Effector memory CD4-positive, alpha-beta T cell (primary cell): ENCODE measurements around the gene TBCD.
"Not testable (repeated sequence)": the region's sequence is repeated elsewhere in the genome, so short reads cannot be mapped to it uniquely, and the experiment has no call there.

Experiments used
- DNase-seq, 3 donors: peaks; one replicate each; pipeline ENCODE4 v3.0.0-alpha.2; 2020
- H3K27ac ChIP-seq: 2 replicates; pipeline ENCODE4 v1.7.0; 2013; ENCODE audit warnings: mild to moderate bottlenecking, low read length, moderate library complexity; ENCODE audit not compliant: insufficient read depth, poor library complexity, severe bottlenecking
- H3K27me3 ChIP-seq: replicated peaks from 2 replicates; pipeline ENCODE4 v1.7.0; 2013; ENCODE audit warnings: mild to moderate bottlenecking, low read length; ENCODE audit not compliant: insufficient read depth, control insufficient read depth, poor library complexity, severe bottlenecking
- H3K36me3 ChIP-seq: 2 replicates; pipeline ENCODE4 v1.7.0; 2013; ENCODE audit warnings: mild to moderate bottlenecking, low read length, moderate library complexity; ENCODE audit not compliant: control insufficient read depth, insufficient read depth
- H3K4me1 ChIP-seq: 2 replicates; pipeline ENCODE4 v1.7.0; 2013; ENCODE audit warnings: low read length, mild to moderate bottlenecking; ENCODE audit not compliant: control insufficient read depth, insufficient read depth, poor library complexity, severe bottlenecking
- H3K4me3 ChIP-seq: 2 replicates; pipeline ENCODE4 v1.7.0; 2013; ENCODE audit warnings: low read length, low read depth, mild to moderate bottlenecking; ENCODE audit not compliant: insufficient read depth, poor library complexity, severe bottlenecking
- H3K9me3 ChIP-seq: 2 replicates; pipeline ENCODE4 v1.7.0; 2013; ENCODE audit warnings: mild to moderate bottlenecking, low read length, moderate library complexity; ENCODE audit not compliant: control insufficient read depth

TBCD gene

GRCh38 chr17:82968033-82968841, 216.4 kb downstream of the TBCD start:
- not testable (repeated sequence) for H3K27ac ChIP-seq, DNase-seq, H3K4me3 ChIP-seq, H3K9me3 ChIP-seq, H3K36me3 ChIP-seq, H3K4me1 ChIP-seq, H3K27me3 ChIP-seq

GRCh38 chr17:82970067-82970466, 218.2 kb downstream of the TBCD start:
- no peak for DNase-seq
- no peak overlapping the region for H3K4me3 ChIP-seq
- no peak overlapping the region for H3K27ac ChIP-seq
- no peaks in the 10 kb centered on the region for H3K4me1 ChIP-seq
- no peaks in the 10 kb centered on the region for H3K27me3 ChIP-seq
- H3K36me3 ChIP-seq = no peaks in the 10 kb centered on the region
- no peaks in the 10 kb centered on the region for H3K9me3 ChIP-seq

- no peaks in the 10 kb centered on the region for H3K27me3 ChIP-seq
- no peaks in the 10 kb centered on the region for H3K9me3 ChIP-seq
- H3K4me1 ChIP-seq = no peaks in the 10 kb centered on the region
- no peak overlapping the region for H3K27ac ChIP-seq
- H3K36me3 ChIP-seq = no peaks in the 10 kb centered on the region
- no peak overlapping the region for H3K4me3 ChIP-seq
- no peak for DNase-seq
These were observed 219.1 kb downstream of the TBCD start for GRCh38 chr17:82970818-82971590.

DNA sequence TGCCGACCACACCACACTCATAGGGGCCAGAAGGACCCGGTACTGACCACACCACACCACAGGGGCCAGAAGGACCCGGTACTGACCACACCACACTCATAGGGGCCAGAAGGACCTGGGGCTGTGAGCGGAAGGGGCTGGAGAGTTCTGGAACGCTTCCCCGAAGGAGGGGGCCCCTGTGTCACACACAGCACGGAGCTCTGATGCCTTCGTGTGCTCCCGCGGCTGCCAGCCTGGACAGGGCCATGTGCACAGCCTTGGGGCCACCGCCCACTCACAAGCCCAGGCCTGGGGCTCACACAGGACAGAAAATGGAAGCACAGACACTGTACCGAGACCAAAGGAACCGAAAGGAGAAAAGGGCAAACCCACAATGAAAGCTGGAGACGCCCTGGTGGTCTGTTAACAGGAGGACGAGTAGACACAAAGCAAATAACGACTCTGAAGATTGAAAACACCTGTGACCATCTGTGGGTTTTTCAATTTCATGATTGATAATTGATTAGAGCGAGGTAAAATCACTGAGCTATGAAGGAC, 221.0 kb downstream of the TBCD start:
- Histone ChIP-seq H3K36me3 (no peaks in the 10 kb centered on the region), H3K27me3 (no peaks in the 10 kb centered on the region), H3K27ac (no peak overlapping the region), H3K9me3 (no peaks in the 10 kb centered on the region), H3K4me1 (no peaks in the 10 kb centered on the region), H3K4me3 (no peak overlapping the region)
- DNase-seq = no peak

GRCh38 chr17:82973456-82974135, 221.7 kb downstream of the TBCD start:
- Histone ChIP-seq H3K4me3 (no peak overlapping the region), H3K36me3 (no peaks in the 10 kb centered on the region), H3K27me3 (no peaks in the 10 kb centered on the region), H3K4me1 (peaks cover 6% of the 10 kb centered on the region), H3K27ac (no peak overlapping the region), H3K9me3 (no peaks in the 10 kb centered on the region)
- DNase-seq = no peak

DNA sequence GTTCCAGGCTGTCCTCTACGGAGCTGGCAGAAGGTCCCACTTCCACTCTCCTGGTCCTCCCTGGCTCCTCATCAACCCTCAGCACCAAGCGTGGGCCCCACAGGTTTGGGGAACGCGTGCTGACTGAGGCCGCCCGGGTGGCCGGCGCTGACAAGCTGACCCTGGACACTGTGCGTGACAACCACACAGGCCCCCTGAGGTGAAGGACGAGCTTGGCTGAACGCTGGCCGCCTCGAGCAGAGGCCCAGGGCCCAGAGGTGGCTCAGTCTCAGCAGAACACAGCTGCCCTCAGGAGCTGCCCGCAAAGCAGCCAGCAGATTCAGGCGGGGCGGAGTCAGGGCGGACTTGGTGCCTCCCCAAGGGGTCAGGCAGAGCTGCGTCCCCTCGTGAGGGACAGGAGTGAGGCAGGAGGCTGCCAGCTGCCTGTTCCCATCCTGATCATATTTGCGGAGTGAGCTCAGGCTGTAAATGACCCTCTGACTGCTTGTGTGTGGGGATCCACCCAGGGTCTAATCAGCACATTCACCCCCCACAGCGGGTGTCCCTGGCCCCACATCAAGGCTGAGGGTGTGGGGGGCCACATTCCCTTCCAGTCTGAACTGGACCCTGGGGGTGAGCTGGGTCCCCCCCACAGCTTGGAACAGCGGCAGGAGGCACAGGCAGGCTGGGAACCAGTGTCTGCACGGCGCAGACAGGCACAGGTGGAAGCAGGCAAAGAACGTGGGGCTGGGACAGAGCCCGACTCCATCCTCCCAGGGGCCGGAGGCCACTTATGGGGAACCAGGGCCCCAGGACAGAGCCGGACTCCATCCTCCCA, 222.5 kb downstream of the TBCD start:
- no peak overlapping the region for H3K4me3 ChIP-seq
- no peak for DNase-seq
- no peaks in the 10 kb centered on the region for H3K9me3 ChIP-seq
- H3K27ac ChIP-seq = no peak overlapping the region
- peaks cover 14% of the 10 kb centered on the region for H3K4me1 ChIP-seq
- no peaks in the 10 kb centered on the region for H3K27me3 ChIP-seq
- H3K36me3 ChIP-seq = no peaks in the 10 kb centered on the region

DNA sequence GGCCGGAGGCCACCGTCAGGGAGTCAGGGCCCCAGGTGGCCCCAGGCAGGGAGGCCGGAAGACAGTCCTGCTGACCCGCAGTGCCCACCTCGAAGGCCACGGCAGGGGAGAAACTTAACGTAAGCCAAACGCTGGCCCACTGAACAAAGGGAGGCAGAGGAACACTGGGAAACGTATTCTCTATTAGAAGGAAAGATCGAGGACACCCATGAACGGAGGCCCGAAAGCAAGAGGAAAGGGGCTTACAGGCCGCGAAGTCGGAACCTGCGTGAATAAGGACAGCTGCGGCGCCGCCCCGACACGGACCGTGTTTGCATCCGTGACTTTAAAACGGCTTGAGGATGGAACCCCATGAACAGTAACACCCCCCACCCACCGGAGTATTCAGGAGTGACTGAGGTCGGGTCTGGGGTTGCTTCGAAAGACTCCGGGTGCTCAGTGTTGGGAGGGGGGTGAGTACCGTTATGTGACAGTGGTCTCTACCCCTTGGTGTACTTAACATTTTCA, 225.2 kb downstream of the TBCD start:
- Histone ChIP-seq H3K4me3 (no peak overlapping the region), H3K27me3 (no peaks in the 10 kb centered on the region), H3K9me3 (no peaks in the 10 kb centered on the region), H3K4me1 (peaks cover 18% of the 10 kb centered on the region), H3K36me3 (no peaks in the 10 kb centered on the region), H3K27ac (no peak overlapping the region)
- no peak for DNase-seq

DNA sequence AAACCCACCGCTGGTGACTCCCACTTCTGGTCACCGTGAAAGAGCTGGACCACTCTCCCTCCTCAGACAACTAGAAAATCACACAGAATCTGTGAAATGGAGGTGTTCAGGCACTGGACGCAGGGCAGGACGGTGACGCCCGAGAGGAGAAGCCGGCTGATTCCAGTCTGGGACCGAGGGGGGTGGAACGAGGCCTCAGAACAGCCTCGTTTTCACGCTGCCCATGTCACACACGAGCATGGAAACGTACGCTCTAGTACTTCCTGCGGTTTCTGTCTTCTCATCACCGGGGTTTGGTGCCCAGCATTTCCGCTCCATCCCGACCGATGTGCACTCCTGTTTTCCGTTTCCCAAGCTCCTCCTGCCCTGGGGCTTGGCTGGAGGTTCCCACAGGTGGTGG, 225.7 kb downstream of the TBCD start:
- no peak overlapping the region for H3K27ac ChIP-seq
- peaks cover 18% of the 10 kb centered on the region for H3K4me1 ChIP-seq
- no peak overlapping the region for H3K4me3 ChIP-seq
- no peaks in the 10 kb centered on the region for H3K27me3 ChIP-seq
- H3K9me3 ChIP-seq = no peaks in the 10 kb centered on the region
- no peaks in the 10 kb centered on the region for H3K36me3 ChIP-seq
- no peak for DNase-seq

DNA sequence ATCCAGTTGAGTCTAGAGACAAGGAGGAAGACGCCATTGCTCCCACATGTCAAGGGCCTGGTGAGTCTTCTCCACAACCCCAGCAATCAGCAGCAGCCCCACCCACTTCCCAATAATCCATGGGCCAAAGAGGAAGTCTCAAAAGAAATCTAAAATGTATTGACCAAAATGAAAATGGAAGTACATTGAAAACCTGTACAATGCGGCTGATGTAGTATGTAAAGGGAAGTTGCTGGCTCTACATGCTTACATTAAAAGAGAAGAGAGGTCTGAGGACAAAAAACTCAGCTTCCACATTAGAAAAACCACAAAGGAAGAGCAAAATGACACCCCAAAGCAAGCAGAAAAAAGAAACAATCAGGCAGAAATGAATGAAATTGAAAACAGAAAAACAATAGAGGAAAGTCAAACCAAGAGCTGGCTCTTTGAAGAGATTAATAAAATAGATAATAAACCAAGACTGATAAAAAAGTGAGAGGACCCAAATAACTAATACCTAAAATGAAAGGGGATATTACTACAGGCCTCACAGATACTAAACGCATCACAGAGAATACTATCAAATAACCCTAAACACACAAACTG, 227.0 kb downstream of the TBCD start:
- Histone ChIP-seq H3K4me3 (peak overlapping the region; percentile 45), H3K27ac (peak overlapping the region; percentile 42), H3K27me3 (no peaks in the 10 kb centered on the region), H3K36me3 (no peaks in the 10 kb centered on the region), H3K4me1 (peaks cover 18% of the 10 kb centered on the region), H3K9me3 (no peaks in the 10 kb centered on the region)
- no peak for DNase-seq
